ENCODE results near the gene CELA2A.
"Not testable (repeated sequence)": the region's sequence is repeated elsewhere in the genome, so short reads cannot be mapped to it uniquely, and the experiment has no call there.

CELA2A gene

GRCh38 chr1:15469821-15470448, 13.4 kb downstream of the CELA2A start:
- not testable (repeated sequence) for DNase-seq (ENCODE audit: low read depth)

DNA sequence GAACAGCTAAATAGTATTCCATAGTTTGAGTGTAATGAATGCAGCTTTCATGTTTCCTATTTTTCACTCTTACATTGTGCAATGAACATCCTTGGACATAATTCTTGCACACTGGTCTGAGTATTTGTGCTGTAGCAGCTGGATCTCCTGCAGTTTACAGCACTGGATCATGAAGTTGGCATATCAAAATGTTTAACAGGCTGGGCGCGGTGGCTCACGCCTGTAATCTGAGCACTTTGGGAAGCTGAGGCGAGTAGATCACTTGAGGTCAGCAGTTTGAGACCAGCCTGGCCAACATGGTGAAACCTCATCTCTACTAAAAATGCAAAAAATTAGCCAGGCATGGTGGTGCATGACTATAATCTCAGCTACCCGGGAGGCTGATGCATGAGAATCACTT, 14.5 kb downstream of the CELA2A start:
- DNase-seq (ENCODE audit: low read depth), result not testable (repeated sequence)

- not testable (repeated sequence) for DNase-seq (ENCODE audit: low read depth)
Observed at GRCh38 chr1:15471723-15472122, 15.2 kb downstream of the CELA2A start.

DNA sequence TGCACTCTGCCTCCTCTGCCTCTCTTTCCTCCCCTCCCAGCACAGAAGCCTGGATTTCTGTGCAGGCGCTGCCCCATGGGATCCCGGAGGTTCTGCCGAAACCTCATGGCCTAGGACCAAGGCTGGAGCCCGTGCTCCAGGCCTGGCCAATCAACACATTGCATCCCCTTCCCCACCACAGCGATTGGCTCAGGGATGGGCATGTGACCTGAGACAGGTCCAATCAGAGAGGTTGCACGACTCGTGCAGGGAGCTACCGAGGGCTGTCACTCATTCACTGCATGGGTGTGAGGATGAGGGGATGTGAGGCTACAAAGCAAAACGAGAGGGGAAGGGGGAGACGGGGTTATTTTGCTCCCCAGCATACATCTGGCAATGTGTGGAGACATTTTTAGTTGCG, 16.1 kb downstream of the CELA2A start:
- no peak for DNase-seq (ENCODE audit: low read depth)

GRCh38 chr1:15475752-15476314, 19.3 kb downstream of the CELA2A start, which contains the start of gene CELA2B:
CELA2B (plus strand) TSS chr1:15476104; CDS start chr1:15476126, 22 bp downstream.
- no peak for DNase-seq (ENCODE audit: low read depth)

DNA sequence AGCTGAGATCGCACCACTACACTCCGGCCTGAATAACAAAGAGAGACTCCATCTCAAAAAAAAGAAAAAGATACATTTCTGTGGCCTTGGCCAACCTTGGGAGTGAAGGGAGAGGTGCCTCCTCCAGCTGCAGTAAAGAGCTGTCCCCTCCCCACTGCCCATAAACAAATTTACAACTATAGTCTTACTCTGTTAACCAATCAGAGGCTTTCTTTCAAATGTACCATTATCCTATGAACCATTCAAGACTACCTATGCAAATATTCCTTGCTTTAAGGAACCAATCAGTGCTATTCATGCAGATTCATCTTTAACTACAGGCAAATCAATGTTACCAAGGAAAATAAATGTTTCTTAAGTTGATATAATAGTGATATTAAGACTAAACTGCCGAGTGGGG, 20.4 kb downstream of the CELA2A start:
- DNase-seq (ENCODE audit: low read depth), result no peak

DNA sequence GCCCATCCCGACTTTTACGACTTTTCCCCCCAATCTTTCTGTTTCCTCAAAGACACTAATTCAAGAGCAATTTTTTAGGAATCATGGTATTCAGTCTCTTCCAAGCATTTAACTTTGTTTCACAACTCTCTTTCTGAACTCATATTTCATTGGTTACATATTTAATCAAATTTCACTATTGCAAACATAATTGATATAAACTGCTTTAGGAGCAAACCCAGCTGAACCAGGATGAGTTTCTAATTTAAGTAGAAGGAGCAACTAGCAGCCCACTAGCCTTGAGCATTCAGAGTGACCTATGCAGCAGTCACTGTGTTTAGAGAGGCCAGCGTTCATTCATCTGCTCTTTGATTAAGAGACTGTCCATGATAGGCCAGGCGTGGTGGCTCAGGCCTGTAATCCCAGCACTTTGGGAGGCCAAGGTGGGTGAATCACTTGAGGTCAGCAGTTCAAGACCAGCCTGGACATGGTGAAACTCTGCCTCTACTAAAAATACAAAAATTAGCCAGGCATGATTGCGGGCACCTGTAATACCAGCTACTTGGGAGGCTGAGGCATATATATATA, 21.2 kb downstream of the CELA2A start:
- DNase-seq (ENCODE audit: low read depth), result no peak

DNA sequence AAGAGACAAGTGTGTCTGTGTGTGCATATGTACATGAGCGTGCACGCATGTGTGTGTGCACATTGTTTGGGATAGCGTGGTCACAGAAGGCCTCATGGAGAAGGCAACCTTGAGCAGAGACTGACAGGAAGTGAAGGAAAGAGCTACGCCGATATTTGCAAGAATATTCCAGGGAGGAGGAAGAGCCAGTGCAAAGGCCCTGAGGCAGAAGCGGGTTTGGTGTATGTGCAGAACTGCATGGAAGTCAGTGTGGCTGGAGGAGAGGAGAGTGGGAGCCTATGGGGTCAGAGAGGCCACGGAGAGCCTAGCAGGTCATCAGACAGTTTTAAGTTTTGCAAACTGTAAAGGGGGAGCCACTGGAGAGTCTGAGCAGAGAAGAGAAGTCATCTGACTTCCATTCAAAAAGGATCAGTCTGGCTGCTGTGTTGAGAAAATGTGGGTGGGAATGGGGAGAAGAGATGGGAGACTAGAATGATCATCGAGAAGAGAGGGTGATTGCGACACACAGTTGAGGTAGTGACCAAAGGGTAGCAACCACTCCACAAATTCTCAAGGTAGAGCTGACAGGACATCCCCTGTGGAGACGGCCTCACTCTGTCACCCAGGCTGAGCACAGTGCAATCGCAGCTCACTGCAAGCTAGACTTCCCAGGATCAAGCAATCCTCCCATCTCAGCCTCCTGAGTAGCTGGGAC, 23.3 kb downstream of the CELA2A start:
- DNase-seq (ENCODE audit: low read depth), result no peak

- not testable (repeated sequence) for DNase-seq (ENCODE audit: low read depth)
Observed at GRCh38 chr1:15482455-15482854, 25.9 kb downstream of the CELA2A start.

GRCh38 chr1:15482983-15483543, 26.5 kb downstream of the CELA2A start:
- DNase-seq (ENCODE audit: low read depth), result not testable (repeated sequence)

DNA sequence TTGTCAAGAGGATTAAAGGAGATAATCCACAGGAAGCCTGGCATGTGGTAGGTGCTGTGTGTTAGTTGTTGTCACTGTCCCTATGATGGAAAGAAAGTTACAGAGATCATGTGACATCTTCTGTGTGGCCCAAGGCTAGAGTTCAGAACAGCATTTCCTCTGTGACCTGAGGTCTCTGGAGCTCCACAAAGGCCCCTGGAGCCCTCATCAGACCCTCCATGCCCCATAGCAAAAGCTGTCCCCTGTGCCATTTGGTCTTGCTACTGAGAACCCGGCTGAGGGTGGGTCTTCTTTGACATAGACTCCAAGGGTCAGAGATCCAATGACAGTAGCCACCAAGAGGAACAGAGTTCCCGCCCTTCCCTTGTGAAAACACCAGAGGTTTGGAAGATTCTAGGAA, 27.4 kb downstream of the CELA2A start:
- DNase-seq (ENCODE audit: low read depth), result no peak

GRCh38 chr1:15484443-15484842, 27.9 kb downstream of the CELA2A start:
- not testable (repeated sequence) for DNase-seq (ENCODE audit: low read depth)

GRCh38 chr1:15485636-15486035, 29.1 kb downstream of the CELA2A start:
- DNase-seq (ENCODE audit: low read depth), result no peak

- not testable (repeated sequence) for DNase-seq (ENCODE audit: low read depth)
Observed at GRCh38 chr1:15486844-15487610, 30.5 kb downstream of the CELA2A start.

GRCh38 chr1:15488371-15488770, 31.8 kb downstream of the CELA2A start:
- DNase-seq (ENCODE audit: low read depth), result no peak

GRCh38 chr1:15489052-15489736, 32.7 kb downstream of the CELA2A start:
- DNase-seq (ENCODE audit: low read depth), result no peak

- not testable (repeated sequence) for DNase-seq (ENCODE audit: low read depth)
Observed at GRCh38 chr1:15491010-15491409, 34.5 kb downstream of the CELA2A start.

GRCh38 chr1:15492596-15492995, 36.1 kb downstream of the CELA2A start:
- no peak for DNase-seq (ENCODE audit: low read depth)

DNA sequence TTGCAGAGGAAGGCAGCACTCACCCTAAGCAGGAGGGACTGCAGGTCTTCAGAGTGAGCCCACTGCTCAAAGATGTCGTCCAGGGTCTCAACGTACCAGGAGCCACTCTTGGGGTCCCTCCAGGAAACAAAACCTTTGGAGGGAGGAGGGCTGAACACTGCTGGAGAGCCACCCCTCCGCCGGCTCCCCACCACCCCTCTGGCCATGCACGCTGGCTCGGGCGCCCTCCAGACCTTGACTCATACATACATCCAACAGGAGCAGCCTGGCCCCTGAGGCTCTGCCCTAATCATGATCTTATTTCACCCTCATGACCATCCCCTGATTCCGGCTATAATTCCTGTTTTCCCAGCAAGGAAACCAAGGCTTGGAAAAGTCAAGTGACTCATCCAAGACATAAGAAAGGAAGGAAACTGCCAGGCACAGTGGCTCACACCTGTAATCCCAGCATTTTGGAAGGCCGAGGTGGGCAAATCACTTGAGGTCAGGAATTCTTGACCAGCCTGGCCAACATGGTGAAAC, 37.4 kb downstream of the CELA2A start:
- no peak for DNase-seq (ENCODE audit: low read depth)

GRCh38 chr1:15500184-15501178, 43.9 kb downstream of the CELA2A start:
- no peak for DNase-seq (ENCODE audit: low read depth)
